ENCODE measurements around the gene FKBP14.
A peak's percentile ranks its signal among the peaks of the same experiment; 100 is the strongest.
"Not testable (repeated sequence)": the region's sequence is repeated elsewhere in the genome, so short reads cannot be mapped to it uniquely, and the experiment has no call there.

Gene FKBP14

DNA sequence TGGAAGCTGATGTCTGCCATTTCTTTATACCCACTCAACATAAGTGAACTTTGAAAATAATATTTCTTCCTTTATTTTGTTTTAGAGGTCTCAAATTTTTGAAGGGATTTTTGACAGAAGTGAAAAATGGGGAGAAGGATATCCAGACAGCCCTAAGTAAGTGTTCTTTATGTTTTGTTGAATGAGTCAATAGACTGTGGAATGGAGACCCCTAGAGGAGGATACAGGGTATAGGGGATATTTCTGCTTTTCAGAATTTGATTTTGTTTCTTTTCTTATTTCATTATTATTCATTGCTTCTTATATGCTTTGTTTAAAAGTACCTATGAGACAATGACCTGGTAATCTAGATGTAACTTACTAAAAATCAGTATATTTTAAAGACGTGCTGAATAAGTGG is 36.1 kb upstream of the FKBP14 start:
- Histone ChIP-seq H3K4ac (ENCODE audit: low read length) (no peak overlapping the region), H3K4me2 (ENCODE audit: insufficient read depth, low read length, poor library complexity, severe bottlenecking) (no peak overlapping the region), H3K14ac (ENCODE audit: low read length) (no peak overlapping the region), H2AK5ac (ENCODE audit: low read depth, low read length) (no peak overlapping the region), H3K23ac (ENCODE audit: low read depth, low read length, poor library complexity) (no peak overlapping the region), H3K4me3 (ENCODE audit: low read length in 2 of 2) (no peak overlapping the region), H2BK15ac (ENCODE audit: low read length) (no peak overlapping the region), H3K4me1 (ENCODE audit: control insufficient read depth in 2 of 2, insufficient read depth in 1 of 2, low read depth in 1 of 2, low read length in 2 of 2) (no peaks in the 10 kb centered on the region), H3K27me3 (ENCODE audit: control insufficient read depth in 3 of 3, insufficient read depth in 3 of 3, low read depth in 1 of 3, low read length in 3 of 3) (no peaks in the 10 kb centered on the region), H2BK120ac (ENCODE audit: low read depth, low read length) (no peak overlapping the region), H2AFZ (ENCODE audit: low read length) (no peak overlapping the region), H2BK5ac (ENCODE audit: low read length) (no peak overlapping the region), H3K9ac (ENCODE audit: low read depth, low read length, poor library complexity) (no peak overlapping the region), H3K27ac (replicated peaks; ENCODE audit: low read length) (no peak overlapping the region), H3K79me1 (ENCODE audit: low read depth, low read length) (no peaks in the 10 kb centered on the region), H4K8ac (ENCODE audit: low read depth, low read length) (no peak overlapping the region), H2BK12ac (ENCODE audit: low read length) (no peak overlapping the region), H3K18ac (ENCODE audit: low read length) (no peak overlapping the region), H3K36me3 (replicated peaks in 1 of 2; ENCODE audit: control insufficient read depth in 2 of 2, insufficient read depth in 2 of 2, low read length in 2 of 2) (peaks cover 14 to 98% of the 10 kb centered on the region in 2 donors), H3K9me3 (replicated peaks in 1 of 2; ENCODE audit: control insufficient read depth in 2 of 2, insufficient read depth in 1 of 2, low read depth in 1 of 2, low read length in 2 of 2) (peaks cover 0 to 9% of the 10 kb centered on the region in 2 donors), H4K91ac (ENCODE audit: low read depth, low read length, poor library complexity) (no peak overlapping the region)
- DNase-seq (ENCODE audit: low spot score), result peak; percentile 5
- no CpG with 5 or more reads among the region's 1 CpG for WGBS, 2 donors (ENCODE audit: extremely low coverage in 2 of 2, insufficient read length in 2 of 2, insufficient replicate concordance in 1 of 2)

DNA sequence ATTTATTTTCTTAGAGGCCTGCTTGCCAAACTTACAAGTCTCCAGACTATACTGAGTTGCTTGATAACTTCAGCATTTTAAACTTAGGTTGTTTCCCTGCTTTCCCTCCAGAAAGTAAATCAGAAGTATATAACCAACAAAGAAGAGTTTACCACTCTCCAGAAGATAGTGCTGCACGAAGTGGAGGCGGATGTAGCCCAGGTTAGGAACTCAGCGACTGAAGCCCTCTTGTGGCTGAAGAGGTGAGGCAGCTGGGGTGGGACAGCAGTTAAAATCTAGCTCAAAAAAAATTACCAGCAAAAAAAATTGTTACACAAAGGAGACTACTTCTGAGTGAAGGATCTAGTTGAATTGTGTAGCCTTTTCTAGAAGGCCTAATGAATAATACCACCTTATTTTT is 35.3 kb upstream of the FKBP14 start:
- DNase-seq (ENCODE audit: low spot score); H3K18ac ChIP-seq (ENCODE audit: low read length); H3K27me3 ChIP-seq (ENCODE audit: control insufficient read depth in 3 of 3, insufficient read depth in 3 of 3, low read depth in 1 of 3, low read length in 3 of 3); H3K79me1 ChIP-seq (ENCODE audit: low read depth, low read length); H3K4ac ChIP-seq (ENCODE audit: low read length); H2AFZ ChIP-seq (ENCODE audit: low read length); H2BK120ac ChIP-seq (ENCODE audit: low read depth, low read length); H3K4me3 ChIP-seq (ENCODE audit: low read length in 2 of 2); H3K9ac ChIP-seq (ENCODE audit: low read depth, low read length, poor library complexity); H2BK12ac ChIP-seq (ENCODE audit: low read length); H2BK5ac ChIP-seq (ENCODE audit: low read length); H3K14ac ChIP-seq (ENCODE audit: low read length); H4K91ac ChIP-seq (ENCODE audit: low read depth, low read length, poor library complexity); H4K8ac ChIP-seq (ENCODE audit: low read depth, low read length); H2BK15ac ChIP-seq (ENCODE audit: low read length); H3K4me1 ChIP-seq (ENCODE audit: control insufficient read depth in 2 of 2, insufficient read depth in 1 of 2, low read depth in 1 of 2, low read length in 2 of 2); H3K4me2 ChIP-seq (ENCODE audit: insufficient read depth, low read length, poor library complexity, severe bottlenecking); H3K23ac ChIP-seq (ENCODE audit: low read depth, low read length, poor library complexity); H3K27ac ChIP-seq (replicated peaks; ENCODE audit: low read length); H2AK5ac ChIP-seq (ENCODE audit: low read depth, low read length): not testable (repeated sequence)
- no CpG with 5 or more reads among the region's 3 CpGs for WGBS, 2 donors (ENCODE audit: extremely low coverage in 2 of 2, insufficient read length in 2 of 2, insufficient replicate concordance in 1 of 2)
- Histone ChIP-seq H3K36me3 (replicated peaks in 1 of 2; ENCODE audit: control insufficient read depth in 2 of 2, insufficient read depth in 2 of 2, low read length in 2 of 2) (peaks cover 14 to 98% of the 10 kb centered on the region in 2 donors), H3K9me3 (replicated peaks in 1 of 2; ENCODE audit: control insufficient read depth in 2 of 2, insufficient read depth in 1 of 2, low read depth in 1 of 2, low read length in 2 of 2) (peaks cover 0 to 15% of the 10 kb centered on the region in 2 donors)

DNA sequence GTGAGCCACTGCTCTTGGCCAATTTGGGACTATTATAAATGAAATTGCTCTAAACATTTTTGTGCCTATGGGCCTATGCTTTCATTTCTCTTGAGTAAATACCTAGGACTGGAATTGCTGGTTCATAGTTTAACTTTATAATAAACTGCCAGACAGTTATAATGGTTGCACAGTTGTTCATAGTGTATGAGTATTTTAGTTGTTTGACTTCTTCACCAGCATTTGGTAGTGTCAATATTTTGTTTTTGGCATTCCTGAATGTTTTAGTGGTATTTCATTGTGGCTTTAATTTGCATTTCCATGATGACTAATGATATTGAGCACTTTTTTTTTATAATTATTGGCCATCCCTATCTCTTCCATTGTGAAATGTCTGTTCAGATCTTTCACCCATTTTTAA is 31.2 kb upstream of the FKBP14 start:
- Histone ChIP-seq H3K9ac (ENCODE audit: low read depth, low read length, poor library complexity) (no peak overlapping the region), H3K9me3 (replicated peaks in 1 of 2; ENCODE audit: control insufficient read depth in 2 of 2, insufficient read depth in 1 of 2, low read depth in 1 of 2, low read length in 2 of 2) (peaks cover 0 to 15% of the 10 kb centered on the region in 2 donors), H3K79me1 (ENCODE audit: low read depth, low read length) (no peaks in the 10 kb centered on the region), H3K27me3 (ENCODE audit: control insufficient read depth in 3 of 3, insufficient read depth in 3 of 3, low read depth in 1 of 3, low read length in 3 of 3) (no peaks in the 10 kb centered on the region), H2AK5ac (ENCODE audit: low read depth, low read length) (no peak overlapping the region), H2BK120ac (ENCODE audit: low read depth, low read length) (no peak overlapping the region), H3K23ac (ENCODE audit: low read depth, low read length, poor library complexity) (no peak overlapping the region), H2BK5ac (ENCODE audit: low read length) (no peak overlapping the region), H3K27ac (replicated peaks; ENCODE audit: low read length) (no peak overlapping the region), H3K4me1 (ENCODE audit: control insufficient read depth in 2 of 2, insufficient read depth in 1 of 2, low read depth in 1 of 2, low read length in 2 of 2) (no peaks in the 10 kb centered on the region), H2BK12ac (ENCODE audit: low read length) (no peak overlapping the region), H2BK15ac (ENCODE audit: low read length) (no peak overlapping the region), H4K91ac (ENCODE audit: low read depth, low read length, poor library complexity) (no peak overlapping the region), H4K8ac (ENCODE audit: low read depth, low read length) (no peak overlapping the region), H2AFZ (ENCODE audit: low read length) (no peak overlapping the region), H3K4me3 (ENCODE audit: low read length in 2 of 2) (no peak overlapping the region), H3K18ac (ENCODE audit: low read length) (no peak overlapping the region), H3K14ac (ENCODE audit: low read length) (no peak overlapping the region), H3K4me2 (ENCODE audit: insufficient read depth, low read length, poor library complexity, severe bottlenecking) (no peak overlapping the region), H3K36me3 (replicated peaks in 1 of 2; ENCODE audit: control insufficient read depth in 2 of 2, insufficient read depth in 2 of 2, low read length in 2 of 2) (peaks cover 13 to 92% of the 10 kb centered on the region in 2 donors), H3K4ac (ENCODE audit: low read length) (no peak overlapping the region)
- DNase-seq (ENCODE audit: low spot score), result no peak

DNA sequence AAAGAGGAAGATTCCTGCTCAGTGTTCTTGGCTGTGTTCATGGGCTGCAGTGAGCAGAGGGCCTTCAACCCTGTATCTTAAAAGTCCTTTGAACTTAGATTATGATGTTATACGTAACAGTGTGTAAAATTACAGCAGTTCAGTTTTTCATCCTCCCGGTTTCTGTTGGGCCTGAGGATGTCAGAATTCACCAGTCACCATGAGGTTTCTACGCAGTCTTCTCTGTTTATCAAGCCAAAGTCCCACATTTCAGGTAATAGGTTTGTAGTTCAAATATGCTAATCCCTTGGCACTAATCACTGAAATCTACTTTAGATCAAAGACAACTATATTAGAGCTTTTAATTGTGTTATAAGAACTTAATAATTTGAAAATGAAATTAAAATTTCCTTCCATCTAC is 26.6 kb upstream of the FKBP14 start:
- no peak overlapping the region for H3K27ac ChIP-seq (replicated peaks; ENCODE audit: low read length)
- no peaks in the 10 kb centered on the region for H3K27me3 ChIP-seq (ENCODE audit: control insufficient read depth in 3 of 3, insufficient read depth in 3 of 3, low read depth in 1 of 3, low read length in 3 of 3)
- no peaks in the 10 kb centered on the region for H3K79me1 ChIP-seq (ENCODE audit: low read depth, low read length)
- H2BK5ac ChIP-seq (ENCODE audit: low read length), result no peak overlapping the region
- no peak overlapping the region for H4K8ac ChIP-seq (ENCODE audit: low read depth, low read length)
- H2BK15ac ChIP-seq (ENCODE audit: low read length), result no peak overlapping the region
- no peak overlapping the region for H4K91ac ChIP-seq (ENCODE audit: low read depth, low read length, poor library complexity)
- no CpG with 5 or more reads among the region's 3 CpGs for WGBS, 2 donors (ENCODE audit: extremely low coverage in 2 of 2, insufficient read length in 2 of 2, insufficient replicate concordance in 1 of 2)
- H3K36me3 ChIP-seq (replicated peaks in 1 of 2; ENCODE audit: control insufficient read depth in 2 of 2, insufficient read depth in 2 of 2, low read length in 2 of 2), result peaks cover 17 to 90% of the 10 kb centered on the region in 2 donors
- no peak overlapping the region for H3K4me3 ChIP-seq (ENCODE audit: low read length in 2 of 2)
- H3K4ac ChIP-seq (ENCODE audit: low read length), result no peak overlapping the region
- H2BK120ac ChIP-seq (ENCODE audit: low read depth, low read length), result no peak overlapping the region
- no peak overlapping the region for H3K18ac ChIP-seq (ENCODE audit: low read length)
- peaks cover 0 to 7% of the 10 kb centered on the region in 2 donors for H3K9me3 ChIP-seq (replicated peaks in 1 of 2; ENCODE audit: control insufficient read depth in 2 of 2, insufficient read depth in 1 of 2, low read depth in 1 of 2, low read length in 2 of 2)
- H3K4me1 ChIP-seq (ENCODE audit: control insufficient read depth in 2 of 2, insufficient read depth in 1 of 2, low read depth in 1 of 2, low read length in 2 of 2), result no peaks in the 10 kb centered on the region
- DNase-seq (ENCODE audit: low spot score), result no peak
- no peak overlapping the region for H2AK5ac ChIP-seq (ENCODE audit: low read depth, low read length)
- H3K14ac ChIP-seq (ENCODE audit: low read length), result no peak overlapping the region
- H2BK12ac ChIP-seq (ENCODE audit: low read length), result no peak overlapping the region
- no peak overlapping the region for H2AFZ ChIP-seq (ENCODE audit: low read length)
- H3K23ac ChIP-seq (ENCODE audit: low read depth, low read length, poor library complexity), result no peak overlapping the region
- no peak overlapping the region for H3K9ac ChIP-seq (ENCODE audit: low read depth, low read length, poor library complexity)
- no peak overlapping the region for H3K4me2 ChIP-seq (ENCODE audit: insufficient read depth, low read length, poor library complexity, severe bottlenecking)

Measured in neuronal stem cell (in vitro differentiated cells).